RWPE2 (cell line): ENCODE results near the gene VPS36.

Experiments
- ATAC-seq: fragments of 200-7000 bp; cut with Tn5 transposase; 3 replicates; pipeline ENCODE4 v1.9.1; 2021; ENCODE audit warnings: low read depth
- DNase-seq: peaks from one replicate; pipeline ENCODE4 v3.0.0-alpha.2; 2020; ENCODE audit warnings: low spot score
- H3K27ac ChIP-seq: fragments of 450-650 bp; 2 replicates; pipeline ENCODE4 v1.5.1; 2017; ENCODE audit warnings: mild to moderate bottlenecking; ENCODE audit not compliant: poor library complexity, severe bottlenecking
- H3K27me3 ChIP-seq: fragments of 250-450 bp; sonication (Bioruptor Pico); 2 replicates; pipeline ENCODE4 v1.5.1; 2021; ENCODE audit warnings: mild to moderate bottlenecking, moderate library complexity; ENCODE audit not compliant: insufficient read depth, poor library complexity, severe bottlenecking
- H3K36me3 ChIP-seq: fragments of 250-450 bp; sonication (Bioruptor Pico); 2 replicates; pipeline ENCODE4 v1.5.1; 2020; ENCODE audit warnings: low read depth, mild to moderate bottlenecking, moderate library complexity
- H3K4me1 ChIP-seq: fragments of 250-450 bp; sonication (Bioruptor Pico); 2 replicates; pipeline ENCODE4 v1.5.1; 2021; ENCODE audit warnings: mild to moderate bottlenecking, moderate library complexity; ENCODE audit not compliant: insufficient read depth, poor library complexity, severe bottlenecking
- H3K4me3 ChIP-seq: fragments of 250-450 bp; sonication (Bioruptor Pico); 2 replicates; pipeline ENCODE4 v1.5.1; 2021; ENCODE audit warnings: mild to moderate bottlenecking, moderate library complexity; ENCODE audit not compliant: severe bottlenecking
- H3K9me3 ChIP-seq: fragments of 250-450 bp; sonication (Bioruptor Pico); 2 replicates; pipeline ENCODE4 v1.5.1; 2021; ENCODE audit warnings: mild to moderate bottlenecking, moderate library complexity; ENCODE audit not compliant: severe bottlenecking
- CTCF ChIP-seq: fragments of 450-650 bp; IDR thresholded peaks from one replicate; pipeline ENCODE4 v1.5.1; 2017; ENCODE audit warnings: mild to moderate bottlenecking, moderate library complexity; ENCODE audit not compliant: poor library complexity, severe bottlenecking

VPS36 gene

GRCh38 chr13:52421216-52421615 is 29.2 kb downstream of the VPS36 start:
- ATAC-seq: no peak
- Histone ChIP-seq H3K4me1 (peaks cover 4% of the 10 kb centered on the region), H3K4me3 (no peak overlapping the region), H3K27ac (no peak overlapping the region), H3K9me3 (no peaks in the 10 kb centered on the region), H3K36me3 (peaks cover 80% of the 10 kb centered on the region), H3K27me3 (no peaks in the 10 kb centered on the region)
- no peak for DNase-seq
- no peak for TF ChIP-seq CTCF

- DNase-seq (no peak), ATAC-seq (no peak)
- H3K36me3 ChIP-seq: peaks cover 77% of the 10 kb centered on the region
Measured at GRCh38 chr13:52419080-52419479, 31.4 kb downstream of the VPS36 start.

GRCh38 chr13:52414963-52415362 is 35.5 kb downstream of the VPS36 start:
- no peak for TF ChIP-seq CTCF
- Histone ChIP-seq H3K36me3 (peaks cover 61% of the 10 kb centered on the region), H3K9me3 (no peaks in the 10 kb centered on the region), H3K4me1 (peaks cover 53% of the 10 kb centered on the region), H3K27me3 (no peaks in the 10 kb centered on the region), H3K27ac (peak overlapping the region; percentile 98), H3K4me3 (no peak overlapping the region)
- ATAC-seq: peak; percentile 80
- no peak for DNase-seq

More at GRCh38 chr13:52419080-52419479, 31.4 kb downstream of the VPS36 start:
- peaks cover 22% of the 10 kb centered on the region for H3K4me1 ChIP-seq
- no peaks in the 10 kb centered on the region for H3K27me3 ChIP-seq
- no peaks in the 10 kb centered on the region for H3K9me3 ChIP-seq
- H3K27ac ChIP-seq: no peak overlapping the region
- no peak overlapping the region for H3K4me3 ChIP-seq
- TF ChIP-seq CTCF: no peak

- DNase-seq: no peak
- TF ChIP-seq CTCF: no peak
- H3K36me3 ChIP-seq: peaks cover 55% of the 10 kb centered on the region
Measured at GRCh38 chr13:52414051-52414450, 36.4 kb downstream of the VPS36 start.

GRCh38 chr13:52412128-52412527 is 38.3 kb downstream of the VPS36 start:
- H3K4me3 ChIP-seq: no peak overlapping the region
- DNase-seq: no peak
- peaks cover 53% of the 10 kb centered on the region for H3K4me1 ChIP-seq
- H3K9me3 ChIP-seq: no peaks in the 10 kb centered on the region
- no peaks in the 10 kb centered on the region for H3K27me3 ChIP-seq
- ATAC-seq: no peak
- peaks cover 42% of the 10 kb centered on the region for H3K36me3 ChIP-seq
- H3K27ac ChIP-seq: peak overlapping the region; percentile 98
- TF ChIP-seq CTCF: no peak

More at GRCh38 chr13:52414051-52414450, 36.4 kb downstream of the VPS36 start:
- H3K9me3 ChIP-seq: no peaks in the 10 kb centered on the region
- no peak for ATAC-seq
- peak overlapping the region; percentile 98 for H3K27ac ChIP-seq
- H3K27me3 ChIP-seq: no peaks in the 10 kb centered on the region
- H3K4me3 ChIP-seq: no peak overlapping the region
- peaks cover 53% of the 10 kb centered on the region for H3K4me1 ChIP-seq
